Measurements from ENCODE around the gene SMIM29.

Gene SMIM29

DNA sequence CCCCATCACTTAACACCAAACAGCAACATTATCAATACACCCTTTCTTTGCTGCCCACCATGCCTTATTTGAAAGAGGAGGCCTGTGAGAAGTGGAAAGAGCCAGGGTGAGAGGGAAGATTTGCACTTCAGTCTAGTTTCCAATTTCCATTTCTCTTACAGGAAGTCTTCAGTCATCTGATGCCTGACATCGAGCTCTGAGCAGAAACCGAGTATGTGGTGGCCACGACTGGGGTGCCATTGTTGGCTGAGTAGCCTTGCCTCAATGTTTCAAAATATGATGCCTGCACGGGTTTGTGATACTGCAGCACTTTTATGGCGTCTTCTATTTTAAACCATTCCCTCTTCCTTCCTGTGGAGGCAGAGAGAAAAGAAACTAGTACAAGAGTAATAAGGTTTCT is 39.8 kb upstream of the SMIM29 start:
- Histone ChIP-seq H3K79me1 (ENCODE audit: low read length) (no peaks in the 10 kb centered on the region), H3K4ac (ENCODE audit: low read depth, low read length) (no peak overlapping the region), H3K23ac (ENCODE audit: low read length) (no peak overlapping the region), H3K9ac (ENCODE audit: low read length) (no peak overlapping the region), H3K79me2 (ENCODE audit: control insufficient read depth, insufficient read depth, low read length, poor library complexity) (no peaks in the 10 kb centered on the region), H4K8ac (ENCODE audit: low read depth, low read length) (no peak overlapping the region), H3K27ac (ENCODE audit: low read depth, low read length) (no peak overlapping the region), H2AFZ (ENCODE audit: insufficient read depth, low read length, poor library complexity) (no peak overlapping the region), H2BK120ac (ENCODE audit: insufficient read depth, low read length, poor library complexity) (no peak overlapping the region), H3K27me3 (ENCODE audit: insufficient read depth, low read length) (no peaks in the 10 kb centered on the region), H3K9me3 (ENCODE audit: insufficient read depth, low read depth, low read length) (no peaks in the 10 kb centered on the region), H3K18ac (ENCODE audit: low read length) (no peak overlapping the region), H3K4me1 (ENCODE audit: control insufficient read depth in 1 of 2, insufficient read depth in 2 of 2, low read length in 2 of 2) (no peaks in the 10 kb centered on the region), H3K4me3 (ENCODE audit: low read depth, low read length) (no peak overlapping the region), H3K4me2 (ENCODE audit: low read length) (no peak overlapping the region), H4K12ac (ENCODE audit: low read depth, low read length) (no peak overlapping the region), H2AK5ac (ENCODE audit: low read length) (no peak overlapping the region), H4K91ac (ENCODE audit: low read depth, low read length) (no peak overlapping the region), H2BK12ac (ENCODE audit: low read length) (no peak overlapping the region), H2BK5ac (ENCODE audit: low read depth, low read length, poor library complexity) (no peak overlapping the region), H3K36me3 (ENCODE audit: control insufficient read depth in 1 of 2, insufficient read depth in 2 of 2, low read length in 2 of 2) (peaks cover 5 to 7% of the 10 kb centered on the region in 2 experiments), H3K14ac (ENCODE audit: low read length) (no peak overlapping the region)
- WGBS (ENCODE audit: extremely low coverage, insufficient coverage, insufficient read length), result no CpG with 5 or more reads among the region's 5 CpGs
- no peak for DNase-seq

DNA sequence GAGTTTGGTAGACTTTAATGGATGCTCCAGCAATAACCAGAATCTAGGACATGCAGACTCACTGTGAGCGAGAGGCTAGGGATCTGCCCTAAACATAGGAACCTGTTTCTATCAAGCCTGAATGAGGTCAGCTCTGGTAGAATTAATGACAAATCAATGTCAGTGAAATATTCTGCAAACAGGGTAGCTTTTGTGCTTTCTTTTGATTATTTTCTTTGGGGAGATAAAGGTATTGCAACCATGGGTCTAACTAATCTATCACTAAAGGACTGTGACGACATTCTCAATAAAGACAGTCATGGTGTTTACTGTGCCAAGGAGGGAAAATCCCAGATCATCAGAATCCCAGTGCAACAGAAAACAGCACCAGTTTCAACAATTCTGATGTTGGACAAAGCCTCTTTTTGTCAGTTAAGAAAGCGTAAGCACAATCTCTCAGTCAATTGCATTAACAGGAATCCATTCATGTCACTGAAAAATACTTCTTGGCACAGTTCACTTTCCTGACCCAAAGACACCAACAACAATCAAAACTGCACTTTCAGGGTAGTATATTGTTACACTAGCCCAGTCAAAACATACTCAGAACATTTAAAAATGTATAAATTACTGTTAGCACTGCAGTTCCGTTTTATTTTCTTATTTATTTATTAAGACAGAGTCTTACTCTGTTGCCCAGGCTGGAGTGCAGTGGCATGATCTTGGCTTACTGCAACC is 36.8 kb upstream of the SMIM29 start:
- H3K9me3 ChIP-seq (ENCODE audit: insufficient read depth, low read depth, low read length), result no peaks in the 10 kb centered on the region
- no peak overlapping the region for H3K4ac ChIP-seq (ENCODE audit: low read depth, low read length)
- H3K4me2 ChIP-seq (ENCODE audit: low read length), result no peak overlapping the region
- H4K12ac ChIP-seq (ENCODE audit: low read depth, low read length), result no peak overlapping the region
- H2BK12ac ChIP-seq (ENCODE audit: low read length), result no peak overlapping the region
- no peaks in the 10 kb centered on the region for H3K27me3 ChIP-seq (ENCODE audit: insufficient read depth, low read length)
- DNase-seq, result no peak
- no peak overlapping the region for H4K8ac ChIP-seq (ENCODE audit: low read depth, low read length)
- no CpG with 5 or more reads among the region's 4 CpGs for WGBS (ENCODE audit: extremely low coverage, insufficient coverage, insufficient read length)
- no peak overlapping the region for H3K14ac ChIP-seq (ENCODE audit: low read length)
- peaks cover 0 to 1% of the 10 kb centered on the region in 2 experiments for H3K36me3 ChIP-seq (ENCODE audit: control insufficient read depth in 1 of 2, insufficient read depth in 2 of 2, low read length in 2 of 2)
- no peak overlapping the region for H4K91ac ChIP-seq (ENCODE audit: low read depth, low read length)
- no peak overlapping the region for H3K4me3 ChIP-seq (ENCODE audit: low read depth, low read length)
- H3K79me2 ChIP-seq (ENCODE audit: control insufficient read depth, insufficient read depth, low read length, poor library complexity), result no peaks in the 10 kb centered on the region
- H2BK120ac ChIP-seq (ENCODE audit: insufficient read depth, low read length, poor library complexity), result no peak overlapping the region
- H3K4me1 ChIP-seq (ENCODE audit: control insufficient read depth in 1 of 2, insufficient read depth in 2 of 2, low read length in 2 of 2), result no peaks in the 10 kb centered on the region
- H3K79me1 ChIP-seq (ENCODE audit: low read length), result no peaks in the 10 kb centered on the region
- H3K9ac ChIP-seq (ENCODE audit: low read length), result no peak overlapping the region
- no peak overlapping the region for H3K23ac ChIP-seq (ENCODE audit: low read length)
- H2BK5ac ChIP-seq (ENCODE audit: low read depth, low read length, poor library complexity), result no peak overlapping the region
- no peak overlapping the region for H2AFZ ChIP-seq (ENCODE audit: insufficient read depth, low read length, poor library complexity)
- no peak overlapping the region for H3K18ac ChIP-seq (ENCODE audit: low read length)
- no peak overlapping the region for H2AK5ac ChIP-seq (ENCODE audit: low read length)
- H3K27ac ChIP-seq (ENCODE audit: low read depth, low read length), result no peak overlapping the region

GRCh38 chr6:34284563-34285447 is 36.0 kb upstream of the SMIM29 start:
- H3K79me2 ChIP-seq (ENCODE audit: control insufficient read depth, insufficient read depth, low read length, poor library complexity), result no peaks in the 10 kb centered on the region
- no peak overlapping the region for H3K4me2 ChIP-seq (ENCODE audit: low read length)
- H2AK5ac ChIP-seq (ENCODE audit: low read length), result no peak overlapping the region
- H4K8ac ChIP-seq (ENCODE audit: low read depth, low read length), result no peak overlapping the region
- no peak overlapping the region for H3K9ac ChIP-seq (ENCODE audit: low read length)
- H2BK120ac ChIP-seq (ENCODE audit: insufficient read depth, low read length, poor library complexity), result no peak overlapping the region
- H4K91ac ChIP-seq (ENCODE audit: low read depth, low read length), result no peak overlapping the region
- no peaks in the 10 kb centered on the region for H3K9me3 ChIP-seq (ENCODE audit: insufficient read depth, low read depth, low read length)
- H2BK5ac ChIP-seq (ENCODE audit: low read depth, low read length, poor library complexity), result no peak overlapping the region
- H3K4me3 ChIP-seq (ENCODE audit: low read depth, low read length), result no peak overlapping the region
- DNase-seq, result peak in 1 of 2 donors; percentile 30
- H3K36me3 ChIP-seq (ENCODE audit: control insufficient read depth in 1 of 2, insufficient read depth in 2 of 2, low read length in 2 of 2), result peaks cover 0 to 1% of the 10 kb centered on the region in 2 experiments
- no peak overlapping the region for H3K23ac ChIP-seq (ENCODE audit: low read length)
- no peak overlapping the region for H3K27ac ChIP-seq (ENCODE audit: low read depth, low read length)
- H3K4ac ChIP-seq (ENCODE audit: low read depth, low read length), result no peak overlapping the region
- no peak overlapping the region for H2BK12ac ChIP-seq (ENCODE audit: low read length)
- H3K79me1 ChIP-seq (ENCODE audit: low read length), result no peaks in the 10 kb centered on the region
- no CpG with 5 or more reads among the region's 4 CpGs for whole genome bisulfite sequencing (ENCODE audit: extremely low coverage, insufficient coverage, insufficient read length)
- H4K12ac ChIP-seq (ENCODE audit: low read depth, low read length), result no peak overlapping the region
- H3K4me1 ChIP-seq (ENCODE audit: control insufficient read depth in 1 of 2, insufficient read depth in 2 of 2, low read length in 2 of 2), result no peaks in the 10 kb centered on the region
- H3K18ac ChIP-seq (ENCODE audit: low read length), result no peak overlapping the region
- no peaks in the 10 kb centered on the region for H3K27me3 ChIP-seq (ENCODE audit: insufficient read depth, low read length)
- H2AFZ ChIP-seq (ENCODE audit: insufficient read depth, low read length, poor library complexity), result no peak overlapping the region
- no peak overlapping the region for H3K14ac ChIP-seq (ENCODE audit: low read length)

- no peaks in the 10 kb centered on the region for H3K9me3 ChIP-seq (ENCODE audit: insufficient read depth, low read depth, low read length)
Measured at GRCh38 chr6:34281702-34282334, 33.0 kb upstream of the SMIM29 start.

More at GRCh38 chr6:34281702-34282334, 33.0 kb upstream of the SMIM29 start:
- Histone ChIP-seq H3K14ac (ENCODE audit: low read length) (no peak overlapping the region), H3K79me1 (ENCODE audit: low read length) (no peaks in the 10 kb centered on the region), H3K23ac (ENCODE audit: low read length) (no peak overlapping the region), H3K79me2 (ENCODE audit: control insufficient read depth, insufficient read depth, low read length, poor library complexity) (no peaks in the 10 kb centered on the region), H3K4me3 (ENCODE audit: low read depth, low read length) (no peak overlapping the region), H3K4me1 (ENCODE audit: control insufficient read depth in 1 of 2, insufficient read depth in 2 of 2, low read length in 2 of 2) (peaks cover 4% of the 10 kb centered on the region in 2 experiments), H3K9ac (ENCODE audit: low read length) (no peak overlapping the region), H3K36me3 (ENCODE audit: control insufficient read depth in 1 of 2, insufficient read depth in 2 of 2, low read length in 2 of 2) (no peaks in the 10 kb centered on the region), H2AK5ac (ENCODE audit: low read length) (no peak overlapping the region), H3K27ac (ENCODE audit: low read depth, low read length) (no peak overlapping the region), H3K18ac (ENCODE audit: low read length) (no peak overlapping the region), H4K91ac (ENCODE audit: low read depth, low read length) (no peak overlapping the region), H4K8ac (ENCODE audit: low read depth, low read length) (no peak overlapping the region), H2BK120ac (ENCODE audit: insufficient read depth, low read length, poor library complexity) (no peak overlapping the region), H2BK12ac (ENCODE audit: low read length) (no peak overlapping the region), H2AFZ (ENCODE audit: insufficient read depth, low read length, poor library complexity) (no peak overlapping the region), H3K27me3 (ENCODE audit: insufficient read depth, low read length) (no peaks in the 10 kb centered on the region), H3K4ac (ENCODE audit: low read depth, low read length) (no peak overlapping the region), H4K12ac (ENCODE audit: low read depth, low read length) (no peak overlapping the region), H3K4me2 (ENCODE audit: low read length) (no peak overlapping the region), H2BK5ac (ENCODE audit: low read depth, low read length, poor library complexity) (no peak overlapping the region)
- no CpG with 5 or more reads among the region's 6 CpGs for WGBS (ENCODE audit: extremely low coverage, insufficient coverage, insufficient read length)
- no peak for DNase-seq
